Measurements from ENCODE around the gene EFNB2. TPM values are rescaled to one million over a fixed set of nuclear protein-coding genes. Genes with fewer than 3 reads are reported as not detected.

EFNB2 gene
- total and polyA plus RNA-seq, 2 of the 8 experiments (the other 6 are each of a cell fraction or from before 2014, with no cell fraction given), result 8.2 to 12.0 TPM

DNA sequence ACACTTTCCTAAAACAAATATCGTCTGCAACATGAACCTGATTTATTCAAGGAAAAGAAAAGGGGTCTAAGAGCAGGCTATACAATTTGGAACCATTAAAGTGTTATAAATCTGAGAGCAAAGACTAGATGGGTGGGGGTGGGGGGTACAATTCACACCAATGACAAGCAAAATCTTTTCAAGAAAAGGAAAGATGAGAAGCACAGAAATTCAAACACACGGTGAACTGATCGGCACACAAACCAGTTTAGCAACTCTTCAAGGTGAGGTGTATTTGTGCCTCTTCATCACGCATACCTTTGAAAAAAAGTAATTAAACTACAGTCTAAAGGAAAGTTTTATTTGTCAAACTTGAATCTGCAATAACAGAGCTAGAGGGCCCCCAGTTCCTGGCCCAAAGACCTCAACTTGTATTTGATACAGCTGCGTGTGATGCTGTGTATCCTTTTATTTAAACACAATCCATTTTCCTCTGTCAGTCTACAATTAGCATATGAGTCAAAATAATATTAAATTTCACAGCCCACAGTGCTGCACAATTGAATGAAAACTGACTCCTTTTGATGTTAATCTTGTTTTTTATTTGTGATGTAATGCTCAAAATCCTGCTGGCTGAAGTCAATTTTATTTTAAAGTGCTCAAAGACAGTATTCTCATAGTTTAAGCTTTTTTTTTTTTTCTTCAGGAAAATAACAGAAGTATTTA lies 14.2 kb downstream of the EFNB2 start (continued):
- TF ChIP-seq, protein P1, sequence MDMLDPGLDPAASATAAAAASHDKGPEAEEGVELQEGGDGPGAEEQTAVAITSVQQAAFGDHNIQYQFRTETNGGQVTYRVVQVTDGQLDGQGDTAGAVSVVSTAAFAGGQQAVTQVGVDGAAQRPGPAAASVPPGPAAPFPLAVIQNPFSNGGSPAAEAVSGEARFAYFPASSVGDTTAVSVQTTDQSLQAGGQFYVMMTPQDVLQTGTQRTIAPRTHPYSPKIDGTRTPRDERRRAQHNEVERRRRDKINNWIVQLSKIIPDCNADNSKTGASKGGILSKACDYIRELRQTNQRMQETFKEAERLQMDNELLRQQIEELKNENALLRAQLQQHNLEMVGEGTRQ (IDR thresholded peaks at IDR 0.05; ENCODE audit: low read length), result no peak
- TF ChIP-seq TCF12 (IDR thresholded peaks at IDR 0.05; ENCODE audit: low read depth, low read length) (no peak), SRF (IDR thresholded peaks at IDR 0.05; ENCODE audit: low read depth, low read length) (no peak), PHF8 (conservative IDR thresholded peaks at IDR 0.05; ENCODE audit: low read depth, low read length) (no peak), ZNF274 (IDR thresholded peaks at IDR 0.05; ENCODE audit: borderline replicate concordance, extremely low read depth, low read length) (no peak), TEAD4 (IDR thresholded peaks at IDR 0.05; ENCODE audit: low read depth, low read length) (no peak), CBX8 (IDR thresholded peaks at IDR 0.05; ENCODE audit: borderline replicate concordance, low read depth, low read length) (no peak), SUZ12 (IDR thresholded peaks at IDR 0.05; ENCODE audit: low read length) (no peak), GTF2F1 (IDR thresholded peaks at IDR 0.05; ENCODE audit: borderline replicate concordance, low read depth, low read length) (no peak), BRCA1 (IDR thresholded peaks at IDR 0.05; ENCODE audit: low read depth, low read length) (no peak)

Measured in H1 (cell line).